Tibial nerve (tissue), 4 donors: Measurements from ENCODE around the gene RNASE1.

Experiments used
- CTCF ChIP-seq, 5 experiments: fragments of 200-600 bp in 3 of 5; fragments of 450-650 bp in 2 of 5; sonication (generic) in 3 of 5; IDR thresholded peaks; one replicate each; pipeline ENCODE4 v1.5.1; 2016 to 2019; ENCODE audit warnings: antibody characterized with exemption in 5 of 5, mild to moderate bottlenecking in 3 of 5, moderate library complexity in 2 of 5
- EP300 ChIP-seq, 2 donors: sonication (generic); formaldehyde crosslinking; IDR thresholded peaks; one replicate each; pipeline ENCODE4 v1.6.1; 2017; ENCODE audit warnings: antibody characterized with exemption in 2 of 2, mild to moderate bottlenecking in 1 of 2
- POLR2A ChIP-seq, 2 donors: fragments of 450-650 bp; IDR thresholded peaks; one replicate each; pipeline ENCODE4 v1.6.1; 2017; ENCODE audit warnings: antibody characterized with exemption in 2 of 2, mild to moderate bottlenecking in 2 of 2, moderate library complexity in 2 of 2

DNA sequence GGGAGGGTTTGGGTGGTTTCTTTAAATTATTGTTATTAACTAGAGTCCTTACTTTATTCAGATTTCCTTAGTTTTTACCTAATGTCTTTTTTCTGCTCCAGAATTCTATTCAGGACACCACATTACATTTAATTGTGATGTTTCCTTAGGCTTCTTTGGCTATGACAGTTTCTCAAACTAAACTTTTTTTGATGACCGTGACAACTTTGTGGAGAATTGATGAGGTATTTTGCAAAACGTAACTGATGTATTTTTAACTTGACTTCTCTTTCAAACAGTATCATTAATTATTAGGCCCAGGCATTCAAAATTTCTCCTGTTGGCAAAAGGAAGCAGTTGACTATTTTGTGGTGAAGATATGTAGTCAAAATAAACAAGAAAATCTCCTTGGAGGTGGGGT lies 11.0 kb downstream of the RNASE1 start:
- TF ChIP-seq CTCF (IDR thresholded peaks at IDR 0.05) (no peak), POLR2A (IDR thresholded peaks at IDR 0.05) (no peak), EP300 (IDR thresholded peaks at IDR 0.05) (no peak)
